GM19099 (cell line): ENCODE data around the gene UCN3.

Experiments
- POLR2A ChIP-seq: IDR thresholded peaks from 3 replicates; pipeline ENCODE4 v1.6.1; 2011; ENCODE audit warnings: low read depth; ENCODE audit not compliant: insufficient read length; ENCODE audit errors: extremely low read depth

Gene UCN3

DNA sequence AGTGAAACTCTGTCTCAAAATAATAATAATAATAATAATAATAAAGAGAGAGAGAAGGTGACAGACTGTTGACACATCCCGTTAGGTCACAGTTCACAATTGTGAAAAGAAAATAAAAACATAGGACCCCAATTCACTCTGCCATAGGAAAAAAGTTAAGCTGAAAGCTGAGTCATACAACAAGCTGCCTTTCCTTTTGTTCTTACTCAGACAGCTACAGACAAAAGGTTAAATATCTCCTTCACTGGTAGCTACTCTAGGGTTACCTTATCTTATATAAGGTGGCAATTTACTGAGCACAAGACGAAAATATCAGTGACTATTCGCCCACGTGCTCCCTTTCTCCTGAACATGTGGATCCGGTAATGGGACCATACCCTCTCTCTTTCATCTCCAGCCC, 22.4 kb downstream of the UCN3 start:
- no peak for TF ChIP-seq POLR2A

DNA sequence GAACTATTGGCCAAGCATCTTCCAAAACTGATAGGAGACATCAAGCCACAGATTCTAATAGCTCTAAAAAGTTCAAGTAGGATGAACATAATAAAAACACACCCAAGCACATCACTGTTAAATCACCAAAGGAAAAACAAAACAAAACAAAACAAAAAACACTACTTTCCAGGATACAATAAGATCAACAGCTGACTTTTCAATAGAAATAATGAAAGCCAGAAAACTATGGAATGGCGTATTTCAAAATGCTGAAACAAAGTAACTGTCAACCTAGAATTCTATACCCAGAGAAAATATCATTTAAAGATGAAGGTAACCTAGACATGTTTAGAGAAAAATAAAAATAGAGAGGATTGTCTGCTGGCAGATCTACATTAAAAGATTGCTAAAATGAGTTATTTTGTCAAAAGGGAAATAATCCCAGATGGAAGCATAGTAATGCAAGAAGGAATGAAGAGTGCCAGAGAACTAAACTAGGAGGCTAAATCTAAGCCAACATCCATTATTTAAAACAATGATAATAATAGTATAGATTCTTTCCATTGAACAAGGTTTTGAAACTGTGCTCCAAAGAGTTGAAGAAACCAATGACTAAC, 25.9 kb downstream of the UCN3 start:
- no peak for TF ChIP-seq POLR2A

DNA sequence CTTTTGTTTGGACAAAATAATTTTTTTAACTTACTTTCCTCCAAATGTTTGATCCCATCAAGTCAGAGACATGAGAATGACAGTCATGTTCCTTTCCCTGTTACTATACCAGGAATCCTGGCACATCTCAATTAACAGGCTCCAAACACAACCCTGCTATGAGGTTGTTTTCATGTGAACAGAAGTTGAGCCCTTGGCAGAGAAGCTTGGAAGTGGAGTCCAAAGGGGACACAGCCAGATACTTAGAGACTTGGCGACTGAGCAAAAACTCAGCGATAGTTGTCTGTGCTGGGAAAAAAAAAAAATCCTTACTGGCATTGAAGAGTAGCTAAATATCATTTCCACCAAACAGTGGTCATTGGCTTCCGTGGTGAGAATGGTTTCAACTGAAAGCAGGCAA, 27.0 kb downstream of the UCN3 start:
- TF ChIP-seq POLR2A, result no peak

DNA sequence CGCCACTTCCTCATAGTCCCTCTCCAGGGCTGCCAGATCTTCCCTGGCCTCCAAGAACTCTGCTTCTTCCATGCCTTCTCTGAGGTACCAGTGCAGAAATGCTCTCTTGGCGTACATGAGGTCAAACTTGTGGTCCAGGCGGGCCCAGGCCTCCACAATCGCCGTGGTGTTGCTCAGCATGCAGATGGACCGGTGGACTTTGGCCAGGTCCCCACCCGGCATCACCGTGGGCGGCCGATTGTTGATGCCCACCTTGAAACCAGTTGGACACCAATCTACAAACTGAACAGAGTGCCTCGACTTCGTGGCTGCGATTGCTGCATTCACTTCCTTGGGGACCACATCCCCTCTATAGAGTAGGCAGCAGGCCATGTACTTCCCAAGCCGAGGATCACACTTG, 28.8 kb downstream of the UCN3 start:
- TF ChIP-seq POLR2A, result no peak

DNA sequence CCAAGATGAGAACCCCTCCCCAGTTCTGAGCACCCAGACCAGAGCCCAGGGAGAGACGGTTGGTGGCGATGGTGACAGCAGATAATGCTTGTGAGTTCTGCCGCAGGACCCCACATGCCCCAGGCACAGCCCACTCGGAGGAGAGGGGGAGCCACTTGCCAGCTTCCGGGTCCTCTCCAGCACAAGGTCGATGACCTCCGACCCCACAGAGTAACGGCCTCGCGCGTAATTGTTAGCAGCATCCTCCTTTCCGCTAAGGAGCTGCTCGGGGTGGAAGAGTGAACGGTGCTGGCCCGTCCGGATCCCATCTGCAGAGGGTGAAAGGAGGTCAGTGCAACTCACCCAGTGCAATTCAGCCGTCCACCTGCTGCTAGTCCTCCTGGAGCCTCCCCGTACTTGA, 30.4 kb downstream of the UCN3 start:
- no peak for TF ChIP-seq POLR2A

DNA sequence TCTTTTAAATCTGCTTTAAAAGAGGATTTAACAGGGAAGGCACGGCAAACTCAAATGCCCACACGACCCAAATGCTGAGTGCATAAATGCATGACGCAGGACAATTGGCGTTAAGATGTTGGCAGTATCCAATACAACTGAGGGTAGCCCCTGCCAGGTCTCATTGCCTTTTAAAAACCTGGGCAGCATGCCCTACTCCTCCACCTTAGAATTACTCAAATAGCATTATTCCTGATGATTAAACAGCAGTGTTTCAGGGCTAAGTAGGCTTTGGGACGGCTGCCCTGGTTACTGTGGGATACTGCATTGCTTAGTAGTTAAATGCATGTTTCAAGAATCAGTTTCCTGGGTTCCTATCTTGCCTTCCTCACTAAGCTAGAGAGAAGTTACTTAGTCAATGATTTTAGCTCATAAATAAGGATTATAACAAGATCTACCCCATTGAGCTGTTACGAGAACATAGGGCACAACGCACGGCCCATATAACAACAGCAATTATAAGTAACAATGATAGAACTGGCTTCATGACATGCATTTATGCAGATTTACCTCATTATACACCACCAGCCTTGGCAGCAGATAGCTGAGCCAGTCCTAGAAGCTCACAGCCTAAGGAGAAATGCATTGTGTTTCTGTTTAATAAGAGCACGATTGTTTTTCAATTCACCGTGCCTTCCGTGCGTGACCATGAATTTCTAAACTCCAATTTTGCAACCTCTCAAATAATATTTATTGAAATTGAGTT, 32.0 kb downstream of the UCN3 start:
- no peak for TF ChIP-seq POLR2A

DNA sequence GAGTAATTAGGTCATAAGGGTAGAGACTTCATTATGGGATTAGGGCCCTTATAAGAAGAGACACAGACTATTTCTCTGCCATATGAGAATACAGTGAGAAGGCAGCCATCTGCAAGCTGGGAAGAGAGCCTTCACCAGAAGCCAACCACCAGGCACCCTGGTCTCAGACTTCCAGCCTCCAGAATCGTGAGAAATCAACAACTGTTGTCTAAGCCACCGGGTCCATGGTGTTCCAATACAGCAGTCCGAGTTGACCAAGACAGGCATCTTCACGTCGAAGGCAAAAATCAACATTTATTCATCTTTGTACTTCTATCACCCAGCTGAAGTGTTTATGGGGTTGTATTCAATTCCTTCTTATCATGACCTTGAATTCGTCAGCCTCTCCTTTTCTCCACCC, 34.6 kb downstream of the UCN3 start:
- no peak for TF ChIP-seq POLR2A

DNA sequence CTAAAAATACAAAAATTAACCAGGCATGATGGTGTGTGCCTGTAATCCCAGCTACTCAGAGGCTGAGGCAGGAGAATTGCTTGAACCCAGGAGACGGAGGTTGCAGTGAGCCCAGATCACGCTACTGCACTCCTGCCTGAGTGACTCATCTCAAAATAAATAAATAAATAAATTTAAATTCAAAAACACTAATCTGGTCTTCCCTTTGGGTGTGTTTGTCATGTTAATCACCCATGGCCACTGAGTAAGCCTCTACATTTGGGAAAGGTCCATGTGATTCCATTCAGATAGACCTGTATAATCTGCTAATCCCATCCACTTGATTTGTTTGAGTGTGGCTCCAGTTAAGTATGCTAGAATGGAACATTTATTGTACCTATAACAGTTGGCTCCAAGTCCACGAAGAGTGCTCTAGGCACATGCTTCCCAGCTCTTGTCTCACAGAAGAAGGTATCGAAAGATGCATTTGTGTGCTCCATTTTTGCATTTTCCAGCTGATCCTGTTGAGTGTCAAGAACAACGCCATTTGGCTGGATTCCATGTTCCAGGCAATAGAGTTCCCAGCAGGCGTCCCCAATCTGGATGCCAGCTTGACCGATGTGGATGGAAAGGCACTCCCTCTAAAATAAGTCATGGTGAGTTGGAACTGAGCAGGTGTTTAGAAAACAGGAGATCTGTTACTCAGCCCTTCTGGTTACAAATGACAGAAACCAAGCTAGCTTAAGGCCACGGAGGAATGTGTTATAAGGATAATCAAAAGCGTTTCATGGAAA, 35.9 kb downstream of the UCN3 start:
- TF ChIP-seq POLR2A, result no peak

DNA sequence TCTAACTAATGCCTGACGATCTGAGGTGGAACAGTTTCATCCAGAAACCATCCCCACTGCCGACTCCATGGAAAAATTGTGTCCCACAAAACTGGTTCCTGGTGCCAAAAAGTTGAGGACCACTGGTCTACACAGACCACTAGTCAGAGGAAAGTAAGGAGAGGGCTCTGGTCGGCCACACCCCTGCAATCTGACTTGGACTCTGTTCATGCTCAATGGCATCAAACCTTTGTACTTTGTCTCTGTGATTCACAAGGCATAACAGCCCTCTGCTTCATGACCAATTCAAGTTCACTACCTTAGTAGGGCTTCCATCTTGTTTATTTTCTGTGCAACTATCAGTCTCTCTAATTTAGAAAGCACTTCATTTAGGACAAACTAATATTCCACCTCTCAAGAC, 38.0 kb downstream of the UCN3 start:
- no peak for TF ChIP-seq POLR2A

DNA sequence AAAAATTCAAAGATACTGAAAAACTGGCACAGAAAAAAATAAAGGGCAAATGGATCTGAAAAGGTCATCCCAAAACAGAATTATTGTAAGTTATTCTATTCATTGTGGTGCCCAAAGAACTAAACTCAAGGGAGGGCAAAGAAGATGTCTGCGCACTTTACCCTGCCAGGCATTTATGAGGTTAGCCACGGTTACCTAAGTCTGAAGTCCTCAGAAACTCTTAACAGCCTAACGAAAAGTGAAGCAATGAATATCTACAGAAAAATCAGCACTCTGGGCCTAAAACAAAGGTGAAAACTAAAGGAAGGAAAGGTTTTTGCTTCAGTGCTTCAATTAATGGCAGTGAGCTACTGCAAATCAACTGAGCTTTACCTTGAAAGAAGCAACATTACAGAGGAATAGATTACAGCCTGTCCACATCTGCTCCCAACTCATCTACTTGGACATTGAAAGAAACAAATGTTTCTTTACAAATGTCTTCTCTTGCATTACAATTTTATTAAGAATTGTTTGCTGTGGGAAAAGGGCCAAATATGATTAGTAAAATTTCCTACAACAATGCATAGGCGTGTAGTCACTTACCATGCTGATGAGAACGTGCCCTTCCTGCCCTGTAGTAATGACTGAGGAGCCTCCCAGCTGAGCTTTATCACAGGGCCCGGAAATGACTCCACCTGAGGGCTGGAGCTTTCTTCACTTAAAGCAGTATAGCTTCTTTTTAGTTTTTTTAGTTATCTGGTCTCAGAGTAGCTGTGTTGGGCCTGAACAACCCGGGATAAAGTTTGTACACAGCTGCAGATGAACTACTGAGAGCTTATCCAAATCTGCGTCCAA, 39.7 kb downstream of the UCN3 start, which contains the start of gene TUBAL3:
TUBAL3 (minus strand) TSS at position 621 of the 834 bp plus-strand sequence; CDS start at position 585, 36 bp downstream.
- TF ChIP-seq POLR2A, result no peak

DNA sequence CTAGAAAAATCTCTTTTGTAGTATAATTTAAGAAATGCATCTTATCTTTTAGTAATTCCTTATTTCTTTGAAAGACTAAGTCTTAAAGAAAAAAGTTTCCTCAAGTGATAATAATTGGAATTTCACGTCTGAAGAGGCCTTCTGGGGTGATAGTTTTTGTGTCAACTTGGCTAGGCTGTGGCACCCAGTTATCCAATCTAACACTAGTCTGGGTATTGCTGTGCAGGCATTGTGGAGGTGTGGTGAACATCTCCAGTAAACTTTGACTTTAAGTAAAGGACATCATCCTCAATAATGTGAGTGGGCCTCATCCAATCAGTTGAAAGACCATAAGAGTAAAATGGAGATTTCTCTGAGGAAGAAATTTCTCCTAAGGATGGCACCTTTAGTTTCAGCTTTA, 42.2 kb downstream of the UCN3 start:
- no peak for TF ChIP-seq POLR2A

DNA sequence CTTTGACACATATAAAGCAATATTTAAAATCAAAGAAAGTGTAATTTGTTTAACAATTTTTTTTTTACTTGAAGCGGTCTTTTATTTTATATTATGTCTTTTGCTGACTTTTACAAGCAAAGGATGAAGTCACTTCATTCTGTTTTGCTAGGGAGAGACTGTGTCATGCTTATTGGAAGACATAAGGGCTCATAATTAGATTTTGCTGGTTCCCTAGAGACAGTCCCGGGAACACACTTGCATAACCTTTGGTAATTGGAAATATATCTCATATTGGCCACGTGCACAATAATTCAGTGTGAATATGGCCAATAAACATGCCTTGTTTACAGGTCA, 47.1 kb downstream of the UCN3 start:
- TF ChIP-seq POLR2A, result no peak

DNA sequence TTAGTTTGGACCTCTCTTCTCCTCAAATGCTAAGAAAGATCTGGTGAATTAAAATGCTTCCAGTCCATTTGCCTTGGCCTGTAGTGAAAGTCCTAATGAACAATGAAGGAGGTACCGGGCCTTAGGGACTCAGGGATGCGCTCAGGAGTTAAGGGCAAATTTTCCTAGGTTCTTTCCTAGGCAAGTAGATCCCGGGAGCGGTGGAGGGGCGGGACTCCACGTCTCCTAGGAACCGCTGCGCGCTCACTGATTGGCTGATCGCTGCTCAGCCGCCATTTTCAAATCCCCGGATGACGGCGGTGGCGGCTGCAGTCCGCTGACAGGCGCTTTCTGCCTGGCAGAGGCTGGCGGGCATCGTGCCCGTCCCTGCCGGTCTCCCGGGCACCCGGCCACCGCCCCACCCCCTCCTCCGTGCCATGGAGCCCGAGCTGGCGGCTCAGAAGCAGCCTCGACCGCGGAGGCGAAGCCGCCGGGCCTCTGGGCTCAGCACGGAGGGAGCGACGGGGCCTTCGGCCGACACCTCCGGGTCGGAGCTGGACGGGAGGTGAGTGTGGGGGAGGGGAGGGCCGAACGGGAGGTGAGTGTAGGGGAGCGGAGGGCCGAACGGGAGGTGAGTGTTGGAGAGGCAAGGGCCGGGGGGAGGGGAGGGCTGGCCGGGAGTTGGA, 47.6 kb downstream of the UCN3 start, which contains the start of gene NET1:
NET1 (plus strand) TSS at position 281 of the 665 bp plus-strand sequence; CDS start at position 417, 136 bp downstream.
- peak; percentile 57 for TF ChIP-seq POLR2A
